SK-N-SH (cell line): Measurements from ENCODE around the gene THSD4.

Experiments
- FOXJ3 ChIP-seq: sonication (generic); formaldehyde crosslinking; IDR thresholded peaks from 2 replicates; pipeline ENCODE4 v1.5.1; 2020; ENCODE audit warnings: mild to moderate bottlenecking, missing genetic modification reagents
- JUND ChIP-seq: IDR thresholded peaks from 2 replicates; pipeline ENCODE4 v1.4.0; 2012
- MEF2A ChIP-seq: IDR thresholded peaks from 2 replicates; pipeline ENCODE4 v1.4.0; 2012; ENCODE audit warnings: low read depth, borderline replicate concordance
- NRF1 ChIP-seq: IDR thresholded peaks from 2 replicates; pipeline ENCODE4 v1.6.1; 2012; ENCODE audit warnings: low read depth, mild to moderate bottlenecking, low read length
- POLR2AphosphoS5 ChIP-seq: IDR thresholded peaks from 2 replicates; pipeline ENCODE4 v1.6.1; 2012; ENCODE audit warnings: low read depth, low read length
- RAD21 ChIP-seq: IDR thresholded peaks from 2 replicates; pipeline ENCODE4 v1.6.1; 2012; ENCODE audit warnings: mild to moderate bottlenecking, low read length
- REST ChIP-seq: IDR thresholded peaks from 2 replicates; pipeline ENCODE4 v1.6.1; 2012; ENCODE audit warnings: mild to moderate bottlenecking, low read depth, low read length, moderate library complexity
- USF2 ChIP-seq: fragments of 150-350 bp; IDR thresholded peaks from 2 replicates; pipeline ENCODE4 v1.6.1; 2017; ENCODE audit warnings: antibody characterized with exemption, low read length, low read depth, borderline replicate concordance
- TF ChIP-seq, protein P1 (sequence below): fragments of 200-600 bp; sonication (generic); IDR thresholded peaks from 2 replicates; pipeline ENCODE4 v1.6.1; 2017; ENCODE audit warnings: antibody characterized with exemption, mild to moderate bottlenecking, moderate library complexity

DNA sequence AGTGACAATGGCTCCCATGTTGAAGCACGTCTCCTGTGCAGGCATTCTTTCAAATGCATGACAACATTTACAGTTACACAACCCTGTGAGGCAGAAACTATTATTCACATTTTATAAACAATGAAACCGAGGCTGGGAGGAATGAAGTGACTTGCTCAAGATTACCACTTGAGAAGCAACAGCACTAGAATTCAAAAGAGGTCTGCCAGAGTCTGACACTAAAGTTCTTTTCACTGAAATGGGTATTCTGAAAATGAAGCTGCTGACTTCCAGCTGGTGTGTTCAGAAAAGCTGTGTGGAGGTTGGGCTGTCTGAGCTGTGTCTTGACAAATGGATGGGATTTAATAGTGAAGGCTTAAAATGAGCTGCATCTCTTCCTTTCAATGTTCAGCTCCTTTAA, 104.4 kb downstream of the THSD4 start:
- TF ChIP-seq POLR2AphosphoS5: no peak
- TF ChIP-seq MEF2A: no peak
- TF ChIP-seq, protein P1, sequence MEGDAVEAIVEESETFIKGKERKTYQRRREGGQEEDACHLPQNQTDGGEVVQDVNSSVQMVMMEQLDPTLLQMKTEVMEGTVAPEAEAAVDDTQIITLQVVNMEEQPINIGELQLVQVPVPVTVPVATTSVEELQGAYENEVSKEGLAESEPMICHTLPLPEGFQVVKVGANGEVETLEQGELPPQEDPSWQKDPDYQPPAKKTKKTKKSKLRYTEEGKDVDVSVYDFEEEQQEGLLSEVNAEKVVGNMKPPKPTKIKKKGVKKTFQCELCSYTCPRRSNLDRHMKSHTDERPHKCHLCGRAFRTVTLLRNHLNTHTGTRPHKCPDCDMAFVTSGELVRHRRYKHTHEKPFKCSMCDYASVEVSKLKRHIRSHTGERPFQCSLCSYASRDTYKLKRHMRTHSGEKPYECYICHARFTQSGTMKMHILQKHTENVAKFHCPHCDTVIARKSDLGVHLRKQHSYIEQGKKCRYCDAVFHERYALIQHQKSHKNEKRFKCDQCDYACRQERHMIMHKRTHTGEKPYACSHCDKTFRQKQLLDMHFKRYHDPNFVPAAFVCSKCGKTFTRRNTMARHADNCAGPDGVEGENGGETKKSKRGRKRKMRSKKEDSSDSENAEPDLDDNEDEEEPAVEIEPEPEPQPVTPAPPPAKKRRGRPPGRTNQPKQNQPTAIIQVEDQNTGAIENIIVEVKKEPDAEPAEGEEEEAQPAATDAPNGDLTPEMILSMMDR: no peak
- no peak for TF ChIP-seq USF2
- no peak for TF ChIP-seq RAD21
- TF ChIP-seq REST: no peak
- no peak for TF ChIP-seq FOXJ3 (CRISPR knock-in tag)
- TF ChIP-seq JUND: no peak
- TF ChIP-seq NRF1: no peak
